K562 (cell line): Measurements from ENCODE around the gene PAQR7. TPM values are rescaled to one million over a fixed set of nuclear protein-coding genes. Genes with fewer than 3 reads are reported as not detected.

Experiments used
- ARID2 ChIP-seq: fragments of 450-650 bp; IDR thresholded peaks from 2 replicates; pipeline ENCODE4 v1.6.1; 2017; ENCODE audit warnings: antibody characterized with exemption, mild to moderate bottlenecking
- CBX1 ChIP-seq: sonication (generic); IDR thresholded peaks from 2 replicates; pipeline ENCODE4 v1.6.1; 2016; ENCODE audit warnings: antibody characterized with exemption, low read depth, mild to moderate bottlenecking
- E2F3 ChIP-seq: fragments of 250-450 bp; sonication (Bioruptor Pico); IDR thresholded peaks from 2 replicates; pipeline ENCODE4 v1.4.0; 2020; ENCODE audit warnings: mild to moderate bottlenecking
- KLF6 ChIP-seq: fragments of 250-450 bp; sonication (Bioruptor Pico); IDR thresholded peaks from 2 replicates; pipeline ENCODE4 v1.4.0; 2020; ENCODE audit warnings: mild to moderate bottlenecking, moderate library complexity, borderline replicate concordance
- MIER1 ChIP-seq: fragments of 450-650 bp; IDR thresholded peaks from 2 replicates; pipeline ENCODE4 v1.6.1; 2016; ENCODE audit warnings: antibody characterized with exemption, mild to moderate bottlenecking, low read depth
- NCOA6 ChIP-seq: fragments of 450-650 bp; IDR thresholded peaks from 2 replicates; pipeline ENCODE4 v1.6.1; 2017; ENCODE audit warnings: mild to moderate bottlenecking
- ZBED1 ChIP-seq: IDR thresholded peaks from 2 replicates; pipeline ENCODE4 v1.6.1; 2014
- ZNF12 ChIP-seq: sonication (generic); formaldehyde crosslinking; IDR thresholded peaks from 2 replicates; pipeline ENCODE4 v1.4.0; 2020; ENCODE audit warnings: mild to moderate bottlenecking, missing genetic modification reagents
- ZNF212 ChIP-seq: fragments of 450-650 bp; formaldehyde crosslinking; IDR thresholded peaks from 2 replicates; pipeline ENCODE4 v1.4.0; 2020; ENCODE audit warnings: mild to moderate bottlenecking
- polyA plus RNA-seq, 8 experiments: library from polyadenylated mRNA; depleted of rRNA in 4 of 8; stranded (reverse) in 5 of 8; unstranded in 3 of 8; fragments of >200 nt; fragmentation: Nextera tagmentation in 2 of 8; fragmentation: Illumina TruSeq in 1 of 8; extraction: Ambion mirVana in 2 of 8; extraction: Trizol in 1 of 8; gene quantifications; 2 replicates each; pipeline versions ENCODE4 v1.2.1 to v1.2.3, GENCODE V29; 2011 to 2014; ENCODE audit warnings: inconsistent platforms in 1 of 8, missing spikeins in 1 of 8
- total RNA-seq, 7 experiments: library from RNA; depleted of rRNA in 6 of 7; stranded (reverse); fragments of >200 nt in 6 of 7; fragmentation: Illumina TruSeq in 2 of 7; extraction: Trizol in 2 of 7; gene quantifications; 2 replicates each; pipeline versions ENCODE4 v1.2.1 to v1.2.3, GENCODE V29; 2011 to 2021; ENCODE audit warnings: low replicate concordance in 1 of 7
- TF ChIP-seq, protein P1 (sequence below), 2 experiments: fragments of 450-650 bp in 1 of 2; sonication (generic) in 1 of 2; formaldehyde crosslinking in 1 of 2; IDR thresholded peaks; 2 replicates each; pipeline versions ENCODE4 v1.7.1 to v1.9.0; 2016 to 2022; ENCODE audit warnings: inconsistent platforms in 1 of 2, mild to moderate bottlenecking in 1 of 2, missing genetic modification reagents in 1 of 2
- TF ChIP-seq, protein P2 (sequence below), 2 experiments: IDR thresholded peaks; 2 replicates each; pipeline ENCODE4 v1.6.1; 2012; ENCODE audit warnings: improper control_type of control experiment in 2 of 2, low read depth in 2 of 2, low read length in 2 of 2, borderline replicate concordance in 1 of 2
- TF ChIP-seq, protein P3 (sequence below): fragments of 200-800 bp; sonication (Bioruptor generic); IDR thresholded peaks from 2 replicates; pipeline ENCODE4 v1.6.1; 2017; ENCODE audit warnings: missing genetic modification characterization, missing compliant biosample characterization
- TF ChIP-seq, protein P4 (sequence below), 2 experiments: fragments of 450-650 bp in 1 of 2; sonication (generic) in 1 of 2; formaldehyde crosslinking; conservative IDR thresholded peaks; 2 replicates each; pipeline versions ENCODE4 v1.4.0 to v1.8.1; 2020 to 2022; ENCODE audit warnings: mild to moderate bottlenecking in 1 of 2, missing genetic modification reagents in 1 of 2

The PAQR7 gene
- total and polyA plus RNA-seq, 9 of the 15 experiments (the other 6 are each of a cell fraction or from before 2014, with no cell fraction given): 1.1 to 5.2 (median 2.6) TPM

DNA sequence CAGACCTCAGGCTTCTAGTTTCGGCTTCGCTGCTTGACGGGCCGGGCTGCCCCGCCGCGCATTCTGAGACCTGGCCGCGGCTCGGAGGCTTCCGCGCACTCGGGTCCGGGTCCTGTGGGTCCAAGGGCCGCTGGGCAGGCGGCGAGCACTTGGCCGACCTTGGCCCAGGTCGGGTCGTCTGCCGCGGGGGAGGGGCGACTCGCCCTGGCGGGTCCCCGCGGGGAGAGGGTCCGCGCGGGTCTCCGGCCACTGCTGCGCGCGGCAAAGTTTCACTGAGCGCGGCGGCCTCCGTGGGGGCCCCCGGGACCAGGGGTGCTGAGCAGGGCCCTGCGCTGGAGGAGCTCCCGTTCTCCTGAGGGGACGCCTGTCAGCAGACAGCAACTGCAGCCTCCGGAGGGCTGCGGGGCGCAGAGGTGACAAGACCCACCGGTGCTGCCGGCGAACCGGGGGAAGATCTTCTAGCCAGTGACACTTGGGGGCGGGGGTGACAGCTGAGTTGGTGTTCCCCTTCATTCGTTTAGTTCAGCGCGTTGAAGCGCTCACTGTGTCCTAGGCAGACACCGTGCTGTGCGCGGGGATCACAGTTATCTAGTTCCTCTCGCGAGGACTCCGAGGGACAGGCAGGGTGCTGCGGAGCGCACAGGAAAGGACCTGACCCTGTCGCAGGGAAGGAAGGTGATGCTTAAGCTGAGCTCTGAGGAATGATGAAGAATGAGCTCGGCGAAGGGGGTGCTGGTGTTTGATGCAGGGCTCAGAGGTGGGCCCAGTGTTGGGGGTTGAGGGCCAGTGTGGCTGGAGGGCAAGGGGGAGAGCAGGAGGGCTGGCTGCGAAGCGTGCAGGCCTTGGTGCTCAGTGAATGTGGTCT is 55.0 kb downstream of the PAQR7 start (continued):
- TF ChIP-seq, protein P1, sequence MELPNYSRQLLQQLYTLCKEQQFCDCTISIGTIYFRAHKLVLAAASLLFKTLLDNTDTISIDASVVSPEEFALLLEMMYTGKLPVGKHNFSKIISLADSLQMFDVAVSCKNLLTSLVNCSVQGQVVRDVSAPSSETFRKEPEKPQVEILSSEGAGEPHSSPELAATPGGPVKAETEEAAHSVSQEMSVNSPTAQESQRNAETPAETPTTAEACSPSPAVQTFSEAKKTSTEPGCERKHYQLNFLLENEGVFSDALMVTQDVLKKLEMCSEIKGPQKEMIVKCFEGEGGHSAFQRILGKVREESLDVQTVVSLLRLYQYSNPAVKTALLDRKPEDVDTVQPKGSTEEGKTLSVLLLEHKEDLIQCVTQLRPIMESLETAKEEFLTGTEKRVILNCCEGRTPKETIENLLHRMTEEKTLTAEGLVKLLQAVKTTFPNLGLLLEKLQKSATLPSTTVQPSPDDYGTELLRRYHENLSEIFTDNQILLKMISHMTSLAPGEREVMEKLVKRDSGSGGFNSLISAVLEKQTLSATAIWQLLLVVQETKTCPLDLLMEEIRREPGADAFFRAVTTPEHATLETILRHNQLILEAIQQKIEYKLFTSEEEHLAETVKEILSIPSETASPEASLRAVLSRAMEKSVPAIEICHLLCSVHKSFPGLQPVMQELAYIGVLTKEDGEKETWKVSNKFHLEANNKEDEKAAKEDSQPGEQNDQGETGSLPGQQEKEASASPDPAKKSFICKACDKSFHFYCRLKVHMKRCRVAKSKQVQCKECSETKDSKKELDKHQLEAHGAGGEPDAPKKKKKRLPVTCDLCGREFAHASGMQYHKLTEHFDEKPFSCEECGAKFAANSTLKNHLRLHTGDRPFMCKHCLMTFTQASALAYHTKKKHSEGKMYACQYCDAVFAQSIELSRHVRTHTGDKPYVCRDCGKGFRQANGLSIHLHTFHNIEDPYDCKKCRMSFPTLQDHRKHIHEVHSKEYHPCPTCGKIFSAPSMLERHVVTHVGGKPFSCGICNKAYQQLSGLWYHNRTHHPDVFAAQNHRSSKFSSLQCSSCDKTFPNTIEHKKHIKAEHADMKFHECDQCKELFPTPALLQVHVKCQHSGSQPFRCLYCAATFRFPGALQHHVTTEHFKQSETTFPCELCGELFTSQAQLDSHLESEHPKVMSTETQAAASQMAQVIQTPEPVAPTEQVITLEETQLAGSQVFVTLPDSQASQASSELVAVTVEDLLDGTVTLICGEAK (IDR thresholded peaks at IDR 0.05): 0 out of 2 replicates have a peak, but pooled peaks have one; percentile 36
- TF ChIP-seq, protein P1 (CRISPR knock-in tag; IDR thresholded peaks at IDR 0.05): no peak
- TF ChIP-seq, protein P2, sequence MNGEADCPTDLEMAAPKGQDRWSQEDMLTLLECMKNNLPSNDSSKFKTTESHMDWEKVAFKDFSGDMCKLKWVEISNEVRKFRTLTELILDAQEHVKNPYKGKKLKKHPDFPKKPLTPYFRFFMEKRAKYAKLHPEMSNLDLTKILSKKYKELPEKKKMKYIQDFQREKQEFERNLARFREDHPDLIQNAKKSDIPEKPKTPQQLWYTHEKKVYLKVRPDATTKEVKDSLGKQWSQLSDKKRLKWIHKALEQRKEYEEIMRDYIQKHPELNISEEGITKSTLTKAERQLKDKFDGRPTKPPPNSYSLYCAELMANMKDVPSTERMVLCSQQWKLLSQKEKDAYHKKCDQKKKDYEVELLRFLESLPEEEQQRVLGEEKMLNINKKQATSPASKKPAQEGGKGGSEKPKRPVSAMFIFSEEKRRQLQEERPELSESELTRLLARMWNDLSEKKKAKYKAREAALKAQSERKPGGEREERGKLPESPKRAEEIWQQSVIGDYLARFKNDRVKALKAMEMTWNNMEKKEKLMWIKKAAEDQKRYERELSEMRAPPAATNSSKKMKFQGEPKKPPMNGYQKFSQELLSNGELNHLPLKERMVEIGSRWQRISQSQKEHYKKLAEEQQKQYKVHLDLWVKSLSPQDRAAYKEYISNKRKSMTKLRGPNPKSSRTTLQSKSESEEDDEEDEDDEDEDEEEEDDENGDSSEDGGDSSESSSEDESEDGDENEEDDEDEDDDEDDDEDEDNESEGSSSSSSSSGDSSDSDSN (IDR thresholded peaks at IDR 0.05; ENCODE audit: borderline replicate concordance in 1 of 2, low read depth in 2 of 2, low read length in 2 of 2): peak; percentile 48 to 79; a peak in 2 of 4 replicates
- TF ChIP-seq E2F3 (no peak), KLF6 (CRISPR knock-in tag) (no peak), CBX1 (no peak; the same call in 1 of the 2 replicates), ZNF12 (CRISPR knock-in tag) (peak; percentile 69; the same call in 1 of the 2 replicates), MIER1 (no peak), ZBED1 (no peak), NCOA6 (no peak), ARID2 (no peak), ZNF212 (CRISPR knock-in tag) (no peak)
- TF ChIP-seq, protein P3, sequence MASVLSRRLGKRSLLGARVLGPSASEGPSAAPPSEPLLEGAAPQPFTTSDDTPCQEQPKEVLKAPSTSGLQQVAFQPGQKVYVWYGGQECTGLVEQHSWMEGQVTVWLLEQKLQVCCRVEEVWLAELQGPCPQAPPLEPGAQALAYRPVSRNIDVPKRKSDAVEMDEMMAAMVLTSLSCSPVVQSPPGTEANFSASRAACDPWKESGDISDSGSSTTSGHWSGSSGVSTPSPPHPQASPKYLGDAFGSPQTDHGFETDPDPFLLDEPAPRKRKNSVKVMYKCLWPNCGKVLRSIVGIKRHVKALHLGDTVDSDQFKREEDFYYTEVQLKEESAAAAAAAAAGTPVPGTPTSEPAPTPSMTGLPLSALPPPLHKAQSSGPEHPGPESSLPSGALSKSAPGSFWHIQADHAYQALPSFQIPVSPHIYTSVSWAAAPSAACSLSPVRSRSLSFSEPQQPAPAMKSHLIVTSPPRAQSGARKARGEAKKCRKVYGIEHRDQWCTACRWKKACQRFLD (CRISPR knock-in tag): peak; percentile 76
- TF ChIP-seq, protein P4, sequence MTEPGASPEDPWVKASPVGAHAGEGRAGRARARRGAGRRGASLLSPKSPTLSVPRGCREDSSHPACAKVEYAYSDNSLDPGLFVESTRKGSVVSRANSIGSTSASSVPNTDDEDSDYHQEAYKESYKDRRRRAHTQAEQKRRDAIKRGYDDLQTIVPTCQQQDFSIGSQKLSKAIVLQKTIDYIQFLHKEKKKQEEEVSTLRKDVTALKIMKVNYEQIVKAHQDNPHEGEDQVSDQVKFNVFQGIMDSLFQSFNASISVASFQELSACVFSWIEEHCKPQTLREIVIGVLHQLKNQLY (CRISPR knock-in tag; conservative IDR thresholded peaks at IDR 0.05): no peak
